ENCODE data around the gene CCKAR.
"Not testable (repeated sequence)": the region's sequence is repeated elsewhere in the genome, so short reads cannot be mapped to it uniquely, and the experiment has no call there.

CCKAR gene

DNA sequence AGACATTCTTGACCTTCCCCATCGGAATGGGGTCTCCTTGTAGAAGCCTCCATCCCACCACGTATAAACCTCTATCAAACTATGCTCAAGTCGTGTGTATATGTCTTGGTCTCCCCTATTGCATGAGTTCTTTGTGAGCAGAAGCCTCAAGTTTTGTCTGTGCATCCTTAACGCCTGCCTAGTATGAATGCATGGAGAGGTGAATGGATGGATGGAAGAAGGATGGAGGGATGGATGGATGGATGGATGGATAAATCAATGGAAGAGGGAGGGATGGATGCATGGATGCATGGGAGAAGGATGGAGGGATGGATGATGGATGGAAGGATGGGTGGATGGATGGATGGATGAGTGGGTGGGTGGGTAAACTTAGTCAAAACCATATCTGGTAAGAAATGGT is 17.0 kb upstream of the CCKAR start:
- no peak for DNase-seq
- Mint-ChIP-seq H3K4me3 (no peak overlapping the region), H3K27ac (no peak overlapping the region), H3K27me3 (peaks cover 3% of the 10 kb centered on the region), H3K36me3 (no peaks in the 10 kb centered on the region), H3K4me1 (no peaks in the 10 kb centered on the region), H3K9me3 (no peaks in the 10 kb centered on the region)
- CTCF ChIA-PET, result no interaction called here

DNA sequence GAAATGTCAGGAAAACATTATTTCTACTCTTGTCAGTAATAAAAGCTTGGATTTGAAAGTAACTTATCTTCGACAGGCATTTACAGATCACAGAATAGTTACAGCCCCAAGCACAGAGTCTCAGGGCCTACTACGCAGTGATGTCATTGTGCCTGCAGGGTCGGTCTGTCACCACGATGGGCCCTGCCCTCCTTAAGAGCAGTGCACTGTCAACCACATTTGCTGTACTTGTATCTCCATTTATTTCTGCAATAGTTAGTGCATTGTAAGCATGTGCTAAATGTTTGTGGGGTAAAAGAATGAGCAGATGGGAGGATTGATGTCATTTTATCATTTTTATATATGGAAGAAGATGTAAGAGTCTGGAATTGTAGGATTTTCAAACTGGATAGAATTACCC is 13.6 kb upstream of the CCKAR start:
- CTCF ChIA-PET, result no interaction called here
- Mint-ChIP-seq H3K4me3 (no peak overlapping the region), H3K4me1 (no peaks in the 10 kb centered on the region), H3K9me3 (no peaks in the 10 kb centered on the region), H3K27me3 (peaks cover 3% of the 10 kb centered on the region), H3K36me3 (no peaks in the 10 kb centered on the region), H3K27ac (no peak overlapping the region)
- no peak for DNase-seq

GRCh38 chr4:26503427-26503826 is 13.1 kb upstream of the CCKAR start:
- H3K27ac Mint-ChIP-seq, result no peak overlapping the region
- no peaks in the 10 kb centered on the region for H3K36me3 Mint-ChIP-seq
- CTCF ChIA-PET, result no interaction called here
- peaks cover 3% of the 10 kb centered on the region for H3K27me3 Mint-ChIP-seq
- H3K4me3 Mint-ChIP-seq, result no peak overlapping the region
- no peak for DNase-seq
- H3K9me3 Mint-ChIP-seq, result no peaks in the 10 kb centered on the region
- no peaks in the 10 kb centered on the region for H3K4me1 Mint-ChIP-seq

GRCh38 chr4:26500565-26500999 is 10.3 kb upstream of the CCKAR start:
- CTCF ChIA-PET, result interaction anchor here (0.6 kb wide), 1 partner anchor 41 kb away, joined by 4 read pairs; no protein-coding TSS in a partner anchor
- not testable (repeated sequence) for H3K27me3 Mint-ChIP-seq, H3K27ac Mint-ChIP-seq, DNase-seq, H3K9me3 Mint-ChIP-seq, H3K36me3 Mint-ChIP-seq, H3K4me1 Mint-ChIP-seq, H3K4me3 Mint-ChIP-seq

GRCh38 chr4:26496207-26496783 is 6.0 kb upstream of the CCKAR start:
- Mint-ChIP-seq H3K9me3 (no peaks in the 10 kb centered on the region), H3K27ac (no peak overlapping the region), H3K36me3 (no peaks in the 10 kb centered on the region), H3K4me1 (no peaks in the 10 kb centered on the region), H3K4me3 (no peak overlapping the region), H3K27me3 (peaks cover 17% of the 10 kb centered on the region)
- no peak for DNase-seq
- CTCF ChIA-PET, result no interaction called here

GRCh38 chr4:26493461-26493860 is 3.2 kb upstream of the CCKAR start:
- Mint-ChIP-seq H3K36me3 (no peaks in the 10 kb centered on the region), H3K27me3 (peaks cover 32% of the 10 kb centered on the region), H3K4me3 (no peak overlapping the region), H3K9me3 (no peaks in the 10 kb centered on the region), H3K27ac (no peak overlapping the region), H3K4me1 (no peaks in the 10 kb centered on the region)
- CTCF ChIA-PET, result interaction anchor here (1.1 kb wide), 1 partner anchor 35 kb away, joined by 3 read pairs; no protein-coding TSS in a partner anchor
- no peak for DNase-seq

DNA sequence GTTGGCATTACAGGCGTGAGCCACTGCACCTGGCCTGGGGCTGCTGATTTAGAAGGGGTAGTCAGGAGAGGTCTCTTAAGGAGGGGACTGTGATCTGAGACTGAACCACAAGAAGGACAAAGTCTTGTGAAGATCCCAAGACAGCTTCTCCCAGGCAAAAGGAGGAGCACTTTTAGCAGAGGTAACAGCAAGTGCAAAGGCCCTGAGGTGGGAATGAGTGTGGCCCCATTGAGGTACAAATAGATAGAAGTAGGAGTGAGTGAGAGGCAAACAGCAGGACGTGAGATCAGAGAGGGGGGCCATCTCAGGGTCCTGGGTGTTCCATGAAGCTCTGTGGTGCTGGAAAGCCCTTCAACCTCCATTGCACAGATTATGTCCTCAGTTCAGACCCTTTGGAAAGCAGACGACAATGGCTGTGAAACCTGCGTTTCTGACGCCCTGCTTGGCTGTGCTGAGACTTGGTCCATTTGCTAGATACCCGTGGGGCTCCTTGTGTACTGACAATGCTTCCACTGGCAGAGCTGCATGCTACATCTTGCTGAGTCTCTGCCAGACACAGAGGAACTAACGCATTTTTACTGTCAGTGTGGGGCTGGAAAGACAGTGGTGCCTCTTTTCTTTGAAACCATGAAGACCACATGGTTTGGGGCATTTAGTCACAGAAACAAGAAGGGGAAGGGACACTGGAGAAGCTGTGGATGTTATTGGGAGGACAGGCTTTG is 1.3 kb upstream of the CCKAR start:
- H3K9me3 Mint-ChIP-seq, result no peaks in the 10 kb centered on the region
- no peak overlapping the region for H3K27ac Mint-ChIP-seq

DNA sequence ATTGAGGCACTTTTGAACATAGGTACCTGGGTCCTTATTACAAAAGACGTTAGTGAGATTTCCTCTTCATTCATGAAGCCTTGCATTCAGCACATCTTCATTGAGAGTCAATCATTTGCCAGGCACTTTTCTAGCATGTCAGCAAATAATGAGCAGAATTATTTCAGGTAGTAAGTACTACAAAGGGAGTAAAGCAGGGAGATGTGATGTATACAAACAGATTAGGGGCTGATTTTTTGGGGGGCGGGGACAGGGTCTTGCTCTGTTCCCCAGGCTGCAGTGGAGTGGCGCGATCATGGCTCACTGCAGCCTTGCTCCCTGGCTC is 638 bp upstream of the CCKAR start:
- H3K4me3 Mint-ChIP-seq, result no peak overlapping the region
- H3K4me1 Mint-ChIP-seq, result no peaks in the 10 kb centered on the region
- no peak for DNase-seq
- H3K27me3 Mint-ChIP-seq, result peaks cover 26% of the 10 kb centered on the region
- H3K36me3 Mint-ChIP-seq, result no peaks in the 10 kb centered on the region
- no peak overlapping the region for H3K27ac Mint-ChIP-seq
- CTCF ChIA-PET, result no interaction called here
- H3K9me3 Mint-ChIP-seq, result no peaks in the 10 kb centered on the region

More for the DNA sequence above, 1.3 kb upstream of the CCKAR start:
- Mint-ChIP-seq H3K4me3 (no peak overlapping the region), H3K4me1 (no peaks in the 10 kb centered on the region), H3K27me3 (peaks cover 32% of the 10 kb centered on the region), H3K36me3 (no peaks in the 10 kb centered on the region)
- DNase-seq, result no peak
- CTCF ChIA-PET, result no interaction called here

- H3K4me1 Mint-ChIP-seq, result no peaks in the 10 kb centered on the region
- H3K4me3 Mint-ChIP-seq, result no peak overlapping the region
- no peak for DNase-seq
- H3K27ac Mint-ChIP-seq, result no peak overlapping the region
- peaks cover 25% of the 10 kb centered on the region for H3K27me3 Mint-ChIP-seq
- H3K9me3 Mint-ChIP-seq, result no peaks in the 10 kb centered on the region
- CTCF ChIA-PET, result no interaction called here
- H3K36me3 Mint-ChIP-seq, result no peaks in the 10 kb centered on the region
These were observed 941 bp downstream of the CCKAR start for GRCh38 chr4:26489101-26489985.

DNA sequence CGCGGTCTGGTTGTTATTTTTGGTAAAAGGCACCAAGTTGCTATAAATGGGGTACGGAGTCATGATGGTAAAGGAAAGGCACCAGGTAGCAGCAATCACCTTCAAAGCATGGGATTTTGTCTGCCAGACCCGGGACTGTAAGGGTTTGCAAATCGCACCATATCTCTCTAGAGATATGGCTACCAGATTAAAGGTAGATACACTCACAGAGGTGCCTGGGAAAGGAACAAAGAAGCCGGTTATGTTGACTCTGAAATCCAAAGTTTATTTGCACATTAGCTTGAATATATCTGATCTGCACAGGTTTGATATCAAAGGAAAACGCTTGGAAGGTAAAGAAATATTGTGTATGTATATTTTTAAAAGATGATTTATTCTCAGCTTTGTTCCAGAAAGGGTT is 4.6 kb downstream of the CCKAR start:
- no peaks in the 10 kb centered on the region for H3K4me1 Mint-ChIP-seq
- CTCF ChIA-PET, result interaction anchor here (0.6 kb wide), 1 partner anchor 190 kb away, joined by 3 read pairs; no protein-coding TSS in a partner anchor

DNA sequence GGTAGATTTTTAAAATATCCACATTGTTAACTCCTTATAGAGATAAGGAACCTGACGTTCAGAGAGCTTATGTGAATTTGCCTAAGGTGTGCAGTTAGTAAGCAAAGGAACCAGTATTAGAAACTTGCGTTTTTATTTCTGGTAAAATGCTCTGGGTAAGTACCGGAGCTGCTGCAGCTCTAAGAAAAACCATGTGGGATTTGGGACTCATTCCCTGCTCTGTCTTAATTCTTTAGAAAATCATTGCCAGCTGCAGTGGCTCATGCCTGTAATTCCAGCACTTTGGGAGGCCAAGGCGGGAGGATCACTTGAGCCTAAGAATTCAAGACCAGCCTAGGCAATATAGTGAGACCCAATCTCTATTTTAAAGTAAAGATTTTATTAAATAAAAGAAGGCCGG is 5.8 kb downstream of the CCKAR start:
- H3K9me3 Mint-ChIP-seq, result no peaks in the 10 kb centered on the region
- no peaks in the 10 kb centered on the region for H3K36me3 Mint-ChIP-seq
- CTCF ChIA-PET, result no interaction called here
- H3K27ac Mint-ChIP-seq, result no peak overlapping the region
- H3K27me3 Mint-ChIP-seq, result peaks cover 16% of the 10 kb centered on the region
- DNase-seq, result no peak
- no peak overlapping the region for H3K4me3 Mint-ChIP-seq
- H3K4me1 Mint-ChIP-seq, result no peaks in the 10 kb centered on the region

More for the DNA sequence above, 4.6 kb downstream of the CCKAR start:
- no peak for DNase-seq
- Mint-ChIP-seq H3K9me3 (no peaks in the 10 kb centered on the region), H3K27me3 (peaks cover 21% of the 10 kb centered on the region), H3K27ac (no peak overlapping the region), H3K36me3 (no peaks in the 10 kb centered on the region), H3K4me3 (no peak overlapping the region)

- no peak overlapping the region for H3K4me3 Mint-ChIP-seq
- no peaks in the 10 kb centered on the region for H3K4me1 Mint-ChIP-seq
- peaks cover 13% of the 10 kb centered on the region for H3K27me3 Mint-ChIP-seq
- H3K9me3 Mint-ChIP-seq, result no peaks in the 10 kb centered on the region
- no peak overlapping the region for H3K27ac Mint-ChIP-seq
- CTCF ChIA-PET, result no interaction called here
- DNase-seq, result no peak
- no peaks in the 10 kb centered on the region for H3K36me3 Mint-ChIP-seq
These were observed 6.2 kb downstream of the CCKAR start for GRCh38 chr4:26484032-26484515.

GRCh38 chr4:26482508-26483462 is 7.5 kb downstream of the CCKAR start:
- H3K4me3 Mint-ChIP-seq, result no peak overlapping the region
- no peaks in the 10 kb centered on the region for H3K9me3 Mint-ChIP-seq
- peaks cover 7% of the 10 kb centered on the region for H3K27me3 Mint-ChIP-seq
- CTCF ChIA-PET, result no interaction called here
- no peaks in the 10 kb centered on the region for H3K36me3 Mint-ChIP-seq
- no peak for DNase-seq
- H3K4me1 Mint-ChIP-seq, result no peaks in the 10 kb centered on the region
- no peak overlapping the region for H3K27ac Mint-ChIP-seq

DNA sequence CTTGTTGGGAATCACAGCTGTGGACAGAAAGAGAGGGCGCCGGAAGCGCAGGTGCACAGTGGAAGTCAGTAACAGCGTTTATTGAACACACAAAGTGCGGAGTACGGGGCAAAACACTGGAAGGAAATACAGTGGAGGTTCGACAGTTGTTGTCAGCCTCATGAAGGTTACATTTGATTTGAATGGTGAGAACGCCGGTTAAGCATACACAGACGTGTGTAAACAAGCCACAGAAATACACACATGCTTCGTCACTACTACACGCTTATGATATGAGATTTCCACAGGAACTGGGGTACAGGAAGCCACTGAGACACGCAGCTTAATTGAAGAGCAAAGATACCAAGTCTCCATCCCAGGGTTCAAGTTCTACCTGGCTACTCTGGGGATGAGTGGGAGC is 12.0 kb downstream of the CCKAR start:
- DNase-seq, result no peak
- Mint-ChIP-seq H3K36me3 (no peaks in the 10 kb centered on the region), H3K27me3 (peaks cover 11% of the 10 kb centered on the region), H3K27ac (no peak overlapping the region), H3K4me3 (no peak overlapping the region), H3K4me1 (no peaks in the 10 kb centered on the region), H3K9me3 (no peaks in the 10 kb centered on the region)
- CTCF ChIA-PET, result no interaction called here

All from activated naive CD4-positive, alpha-beta T cell treated with anti-CD3 and anti-CD28 coated beads, Interleukin-2, amount 10 ng/mL, durations not matched to agents 7 days and 5 days (primary cell).